ENCODE measurements around the gene CERT1. TPM values are rescaled to one million over a fixed set of nuclear protein-coding genes. Genes with fewer than 3 reads are reported as not detected.
"Not testable (repeated sequence)": the region's sequence is repeated elsewhere in the genome, so short reads cannot be mapped to it uniquely, and the experiment has no call there.

Gene CERT1, protein sequence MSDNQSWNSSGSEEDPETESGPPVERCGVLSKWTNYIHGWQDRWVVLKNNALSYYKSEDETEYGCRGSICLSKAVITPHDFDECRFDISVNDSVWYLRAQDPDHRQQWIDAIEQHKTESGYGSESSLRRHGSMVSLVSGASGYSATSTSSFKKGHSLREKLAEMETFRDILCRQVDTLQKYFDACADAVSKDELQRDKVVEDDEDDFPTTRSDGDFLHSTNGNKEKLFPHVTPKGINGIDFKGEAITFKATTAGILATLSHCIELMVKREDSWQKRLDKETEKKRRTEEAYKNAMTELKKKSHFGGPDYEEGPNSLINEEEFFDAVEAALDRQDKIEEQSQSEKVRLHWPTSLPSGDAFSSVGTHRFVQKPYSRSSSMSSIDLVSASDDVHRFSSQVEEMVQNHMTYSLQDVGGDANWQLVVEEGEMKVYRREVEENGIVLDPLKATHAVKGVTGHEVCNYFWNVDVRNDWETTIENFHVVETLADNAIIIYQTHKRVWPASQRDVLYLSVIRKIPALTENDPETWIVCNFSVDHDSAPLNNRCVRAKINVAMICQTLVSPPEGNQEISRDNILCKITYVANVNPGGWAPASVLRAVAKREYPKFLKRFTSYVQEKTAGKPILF
- total RNA-seq: 21.3 and 25.6 TPM in 2 replicates
- 4.2 and 8.0 TPM in 2 replicates for polyA plus RNA-seq
- 6.2 and 9.0 TPM in 2 replicates for polyA plus RNA-seq (2011; cell fraction: cytosol; rRNA removed)
- polyA plus RNA-seq (2011; cell fraction: nucleus; rRNA removed): 13.8 and 14.1 TPM in 2 replicates
- 16.9 and 17.2 TPM in 2 replicates for polyA plus RNA-seq (2012)
- 36.1 and 46.8 TPM in 2 replicates for polyA minus RNA-seq
- polyA minus RNA-seq (2011; cell fraction: cytosol; rRNA and poly(A)+ RNA removed): 9.2 TPM
- 40.6 and 51.8 TPM in 2 replicates for polyA minus RNA-seq (2011; cell fraction: nucleus; rRNA and poly(A)+ RNA removed)
- Bru-seq, nascent RNA: percentile 81 among the genes with signal in this experiment
- percentile 63 among the genes with signal in this experiment for BruChase-seq, experiment 1, labeled RNA remaining after a 6-hour chase
- percentile 68 among the genes with signal in this experiment for BruChase-seq, experiment 2, labeled RNA remaining after a 2-hour chase
- long read RNA-seq, transcript COL4A3BP-222 (17 exons, 3,154 nt): major isoform, 11 of 20 reads
- long read RNA-seq, partial matches to known transcripts: 0 of 20 reads
- long read RNA-seq, other reads (novel, unspliced or antisense): 4 of 20 reads

DNA sequence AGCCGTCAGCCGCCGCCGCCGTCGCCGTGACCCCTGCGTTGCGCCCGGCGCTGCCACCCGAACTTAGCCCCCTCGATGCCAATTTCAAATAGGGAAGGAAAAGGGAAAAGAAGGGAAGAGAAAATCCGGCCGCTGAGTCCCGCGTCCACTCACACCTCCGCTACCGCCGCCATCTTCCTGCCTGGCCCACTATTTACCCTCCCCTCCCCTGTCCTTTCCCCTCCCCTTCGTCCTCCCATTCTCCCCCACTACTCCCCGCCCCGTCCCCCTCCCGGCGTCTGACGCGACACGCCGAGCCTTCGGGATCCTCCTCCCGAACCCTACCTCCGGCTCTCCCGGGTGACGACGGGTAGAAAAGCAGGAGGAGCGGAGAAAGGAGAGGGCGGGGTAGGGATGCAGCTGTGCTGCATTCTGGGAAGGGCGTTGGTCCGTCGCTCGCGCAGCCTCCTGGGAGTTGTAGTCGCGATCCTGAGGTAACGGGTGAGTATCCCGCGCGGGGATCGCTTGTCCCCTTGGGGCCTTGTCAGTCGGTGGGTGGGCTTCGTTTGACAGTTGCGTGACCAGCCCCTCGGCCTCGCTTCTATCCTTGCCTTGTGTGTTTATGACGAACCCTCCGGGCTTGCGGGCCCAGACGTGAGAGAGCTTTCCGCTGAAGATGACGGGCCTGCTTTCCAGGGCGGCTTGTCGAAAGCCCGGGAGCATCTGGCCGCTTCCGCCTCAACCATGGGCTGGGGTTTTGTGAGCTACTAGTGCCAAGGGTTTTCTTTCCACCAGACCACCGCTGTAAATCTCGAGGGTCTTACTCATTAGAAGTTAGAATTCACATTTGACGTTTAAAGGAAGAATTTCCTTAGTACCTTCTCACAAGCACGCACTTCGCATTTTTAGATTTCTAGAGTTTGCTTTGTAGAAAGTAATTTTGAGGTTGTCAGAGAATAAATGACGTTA lies at the start of gene CERT1, which contains the start of gene POLK:
Gene CERT1 (minus strand): TSS at position 195 of the 948 bp plus-strand sequence. CDS start 422 bp downstream, outside the sequence.
Gene POLK (plus strand): TSS at position 457 of the 948 bp plus-strand sequence.
- TF ChIP-seq MYC (IDR thresholded peaks at IDR 0.05; ENCODE audit: low read depth, low read length) (peak; percentile 32), FOS (IDR thresholded peaks at IDR 0.05; ENCODE audit: borderline replicate concordance, insufficient read depth, low read length) (no peak), GATA2 (IDR thresholded peaks at IDR 0.05; ENCODE audit: insufficient read depth, insufficient read length, low read depth, low read length) (no peak), POLR2A (IDR thresholded peaks at IDR 0.05; ENCODE audit: low read depth, low read length) (peak; percentile 78), POLR2AphosphoS5 (IDR thresholded peaks at IDR 0.05; ENCODE audit: insufficient read depth, low read depth, low read length) (peak; percentile 70), EZH2 (IDR thresholded peaks at IDR 0.05; ENCODE audit: borderline replicate concordance, low read depth, low read length, severe bottlenecking) (no peak)
- TF ChIP-seq, protein P1, sequence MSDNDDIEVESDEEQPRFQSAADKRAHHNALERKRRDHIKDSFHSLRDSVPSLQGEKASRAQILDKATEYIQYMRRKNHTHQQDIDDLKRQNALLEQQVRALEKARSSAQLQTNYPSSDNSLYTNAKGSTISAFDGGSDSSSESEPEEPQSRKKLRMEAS (IDR thresholded peaks at IDR 0.05; ENCODE audit: insufficient read depth, insufficient read length): no peak
- TF ChIP-seq, protein P2, sequence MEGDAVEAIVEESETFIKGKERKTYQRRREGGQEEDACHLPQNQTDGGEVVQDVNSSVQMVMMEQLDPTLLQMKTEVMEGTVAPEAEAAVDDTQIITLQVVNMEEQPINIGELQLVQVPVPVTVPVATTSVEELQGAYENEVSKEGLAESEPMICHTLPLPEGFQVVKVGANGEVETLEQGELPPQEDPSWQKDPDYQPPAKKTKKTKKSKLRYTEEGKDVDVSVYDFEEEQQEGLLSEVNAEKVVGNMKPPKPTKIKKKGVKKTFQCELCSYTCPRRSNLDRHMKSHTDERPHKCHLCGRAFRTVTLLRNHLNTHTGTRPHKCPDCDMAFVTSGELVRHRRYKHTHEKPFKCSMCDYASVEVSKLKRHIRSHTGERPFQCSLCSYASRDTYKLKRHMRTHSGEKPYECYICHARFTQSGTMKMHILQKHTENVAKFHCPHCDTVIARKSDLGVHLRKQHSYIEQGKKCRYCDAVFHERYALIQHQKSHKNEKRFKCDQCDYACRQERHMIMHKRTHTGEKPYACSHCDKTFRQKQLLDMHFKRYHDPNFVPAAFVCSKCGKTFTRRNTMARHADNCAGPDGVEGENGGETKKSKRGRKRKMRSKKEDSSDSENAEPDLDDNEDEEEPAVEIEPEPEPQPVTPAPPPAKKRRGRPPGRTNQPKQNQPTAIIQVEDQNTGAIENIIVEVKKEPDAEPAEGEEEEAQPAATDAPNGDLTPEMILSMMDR (IDR thresholded peaks at IDR 0.05; ENCODE audit: extremely low read depth in 1 of 2, insufficient read depth in 1 of 2, low read depth in 1 of 2, low read length in 2 of 2): no peak

DNA sequence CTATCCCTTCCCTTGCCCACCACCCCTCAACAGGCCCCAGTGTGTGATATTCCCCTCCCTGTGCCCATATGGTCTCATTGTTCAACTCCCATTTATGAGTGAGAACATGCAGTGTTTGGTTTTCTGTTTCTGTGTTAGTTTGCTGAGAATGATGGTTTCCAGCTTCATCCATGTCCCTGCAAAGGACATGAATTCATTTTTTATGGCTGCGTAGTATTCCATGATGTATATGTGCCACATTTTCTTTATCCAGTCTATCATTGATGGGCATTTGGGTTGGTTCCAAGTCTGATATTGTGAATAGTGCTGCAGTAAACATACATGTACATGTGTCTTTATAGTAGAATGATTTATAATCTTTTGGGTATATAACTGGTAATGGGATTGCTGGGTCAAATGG lies 49.2 kb upstream of the CERT1 start:
- CTCF ChIA-PET; dilution Hi-C loops (cut with MboI; ENCODE audit: extremely low pct_ligation_motif_present, low sequenced_read_pairs): not testable (repeated sequence)

More for the DNA sequence above, at the start of gene CERT1, which contains the start of gene POLK:
- CTCF ChIA-PET: interaction anchor here (0.7 to 2.9 kb wide), 7 partner anchors 9 to 175 kb away, joined by 3 to 27 read pairs (median 4); partner anchors contain the start of gene HMGCR
- Histone ChIP-seq H3K36me3 (ENCODE audit: control insufficient read depth in 2 of 2, extremely low read depth in 1 of 2, insufficient read depth in 2 of 2, low read length in 2 of 2) (no peaks in the 10 kb centered on the region), H3K4me2 (ENCODE audit: insufficient read depth, low read length) (peak within 1 kb of the TSS; percentile 96), H3K9me1 (replicated peaks; ENCODE audit: control insufficient read depth, extremely low read depth, insufficient read depth, low read length) (no peaks in the 10 kb centered on the region), H3K27me3 (ENCODE audit: control insufficient read depth in 2 of 2, insufficient read depth in 2 of 2, low read length in 2 of 2) (no peaks in the 10 kb centered on the region), H3K4me1 (ENCODE audit: control insufficient read depth, extremely low read depth, insufficient read depth, low read length) (peaks cover 22% of the 10 kb centered on the region), H3K79me2 (ENCODE audit: control insufficient read depth, insufficient read depth, low read length) (peaks cover 87% of the 10 kb centered on the region), H2AFZ (ENCODE audit: low read depth, low read length) (peak within 1 kb of the TSS; percentile 94), H3K27ac (ENCODE audit: insufficient read depth, low read depth, low read length) (peak within 1 kb of the TSS; percentile 66), H3K4me3 (replicated peaks in 1 of 3; ENCODE audit: insufficient read depth in 1 of 3, low read depth in 1 of 3, low read length in 3 of 3) (peak within 1 kb of the TSS; percentile 83 to 96 (median 91)), H3K9ac (replicated peaks; ENCODE audit: extremely low read depth, insufficient read depth, low read length) (peak within 1 kb of the TSS; percentile 89), H3K9me3 (replicated peaks; ENCODE audit: control insufficient read depth, insufficient read depth, low read length) (no peaks in the 10 kb centered on the region), H4K20me1 (replicated peaks; ENCODE audit: control insufficient read depth, extremely low read depth, insufficient read depth, low read length) (peaks cover 4% of the 10 kb centered on the region)
- TSS peak; percentile 67 for BruUV-seq (replicated peaks)
- dilution Hi-C loops (cut with MboI; ENCODE audit: extremely low pct_ligation_motif_present, low sequenced_read_pairs): no loop called here
- intact Hi-C loops (cut with micrococcal nuclease): loop anchor here (1.0 to 2.0 kb wide), 7 partner anchors 48 to 459 kb away; partner anchors contain the start of genes GCNT4, HMGCR and POC5
- peak; percentile 95 for FAIRE-seq
- POLR2A ChIA-PET: interaction anchor here (0.5 to 1.2 kb wide), 3 partner anchors 34 to 175 kb away, joined by 3 to 5 read pairs (median 5); partner anchors contain the start of gene HMGCR
- DNase-seq (ENCODE audit: low read depth, low spot score): peak; percentile 99

More for the DNA sequence above, 49.2 kb upstream of the CERT1 start:
- POLR2A ChIA-PET; H3K4me3 ChIP-seq (replicated peaks in 1 of 3; ENCODE audit: insufficient read depth in 1 of 3, low read depth in 1 of 3, low read length in 3 of 3); H3K9ac ChIP-seq (replicated peaks; ENCODE audit: extremely low read depth, insufficient read depth, low read length); H3K9me1 ChIP-seq (replicated peaks; ENCODE audit: control insufficient read depth, extremely low read depth, insufficient read depth, low read length); H3K36me3 ChIP-seq (ENCODE audit: control insufficient read depth in 2 of 2, extremely low read depth in 1 of 2, insufficient read depth in 2 of 2, low read length in 2 of 2); H3K4me2 ChIP-seq (ENCODE audit: insufficient read depth, low read length); H2AFZ ChIP-seq (ENCODE audit: low read depth, low read length); BruUV-seq (replicated peaks); H4K20me1 ChIP-seq (replicated peaks; ENCODE audit: control insufficient read depth, extremely low read depth, insufficient read depth, low read length); H3K27me3 ChIP-seq (ENCODE audit: control insufficient read depth in 2 of 2, insufficient read depth in 2 of 2, low read length in 2 of 2); intact Hi-C loops (cut with micrococcal nuclease); FAIRE-seq; H3K27ac ChIP-seq (ENCODE audit: insufficient read depth, low read depth, low read length); DNase-seq (ENCODE audit: low read depth, low spot score); H3K9me3 ChIP-seq (replicated peaks; ENCODE audit: control insufficient read depth, insufficient read depth, low read length): not testable (repeated sequence)
- H3K4me1 ChIP-seq (ENCODE audit: control insufficient read depth, extremely low read depth, insufficient read depth, low read length): peaks cover 32% of the 10 kb centered on the region
- peaks cover 41% of the 10 kb centered on the region for H3K79me2 ChIP-seq (ENCODE audit: control insufficient read depth, insufficient read depth, low read length)

All from endothelial cell of umbilical vein (primary cell).